Activated T-cell treated with anti-CD3 and anti-CD28 coated beads for 48 hours (primary cell): ENCODE data around the gene FXYD7.
A peak's percentile ranks its signal among the peaks of the same experiment; 100 is the strongest.
"Not testable (repeated sequence)": the region's sequence is repeated elsewhere in the genome, so short reads cannot be mapped to it uniquely, and the experiment has no call there.

Experiments used
- DNase-seq: peaks from one replicate; pipeline ENCODE4 v3.0.0-alpha.2; 2020; ENCODE audit warnings: low read depth

The FXYD7 gene

DNA sequence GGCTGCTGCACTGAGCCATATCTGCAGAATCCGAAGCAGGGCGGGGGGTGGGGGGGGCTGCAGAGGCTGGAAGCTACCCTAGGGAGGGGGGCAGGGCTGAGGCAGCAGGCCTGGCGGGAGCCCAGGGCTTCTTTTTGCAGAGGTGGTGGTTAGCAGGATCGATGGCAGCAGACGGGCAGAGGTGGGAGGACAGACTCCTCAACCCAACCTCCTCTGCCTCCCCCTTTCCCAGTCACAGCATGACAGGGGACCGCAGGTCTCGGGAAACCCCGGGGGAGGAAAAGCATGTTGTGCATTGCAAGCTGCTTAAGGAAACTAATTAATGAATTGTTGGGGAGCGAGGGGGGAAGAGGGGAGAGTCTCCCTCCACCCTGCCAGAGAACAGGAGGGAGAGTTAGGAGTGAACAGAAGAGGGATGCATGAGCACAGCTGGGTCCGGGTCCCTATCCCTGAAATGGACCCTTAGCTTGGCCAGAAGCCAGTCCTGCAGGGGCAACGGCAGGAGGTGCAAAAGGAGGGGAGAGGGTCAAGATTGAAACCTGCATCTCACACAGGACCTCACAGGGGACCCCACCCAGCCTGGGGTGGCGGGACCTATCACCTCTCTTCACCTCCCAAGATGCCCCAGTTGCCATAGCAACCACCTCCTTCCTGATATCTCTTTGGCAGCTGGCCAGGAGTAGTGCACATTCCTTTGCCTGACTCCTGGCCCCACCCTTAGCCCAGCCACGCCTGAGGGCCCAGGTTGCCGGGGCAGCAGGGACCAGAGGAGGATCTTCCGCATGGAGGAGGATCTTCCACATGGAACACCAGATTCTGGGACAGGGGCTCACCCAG is 1.8 kb downstream of the FXYD7 start:
- DNase-seq: no peak

DNA sequence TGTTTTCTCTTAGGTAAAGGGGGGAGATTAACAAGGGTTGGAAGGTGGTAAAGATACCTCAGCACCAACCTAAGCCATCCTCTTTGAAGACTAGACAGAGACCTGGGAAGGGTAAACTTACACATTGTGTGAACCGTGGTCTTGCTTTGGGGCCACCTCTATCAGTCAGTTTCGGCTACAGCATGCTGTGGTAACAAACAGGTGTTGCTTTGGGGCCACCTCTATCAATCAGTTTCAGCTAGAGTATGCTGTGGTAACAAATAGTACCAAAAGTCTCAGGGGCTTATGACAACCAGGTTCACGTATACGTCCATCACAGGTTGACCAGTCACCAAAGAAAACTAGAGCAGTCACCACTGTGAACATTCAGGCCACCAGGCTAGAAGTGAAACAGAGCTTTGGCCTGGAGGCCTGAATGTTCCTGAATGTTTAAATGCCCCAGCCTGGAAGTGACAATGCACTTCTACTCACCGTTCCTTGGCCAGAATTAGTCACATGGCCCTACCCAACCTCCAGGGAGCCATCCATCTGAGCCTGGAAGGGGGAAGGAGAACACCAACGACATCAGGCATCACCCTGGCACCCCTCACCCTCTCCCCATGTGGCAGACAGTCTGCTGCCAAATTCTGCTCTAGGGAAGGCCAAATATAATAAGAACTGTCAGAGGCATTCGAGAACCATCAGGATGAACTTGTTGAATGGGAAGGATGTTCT is 3.8 kb downstream of the FXYD7 start:
- DNase-seq: no peak

DNA sequence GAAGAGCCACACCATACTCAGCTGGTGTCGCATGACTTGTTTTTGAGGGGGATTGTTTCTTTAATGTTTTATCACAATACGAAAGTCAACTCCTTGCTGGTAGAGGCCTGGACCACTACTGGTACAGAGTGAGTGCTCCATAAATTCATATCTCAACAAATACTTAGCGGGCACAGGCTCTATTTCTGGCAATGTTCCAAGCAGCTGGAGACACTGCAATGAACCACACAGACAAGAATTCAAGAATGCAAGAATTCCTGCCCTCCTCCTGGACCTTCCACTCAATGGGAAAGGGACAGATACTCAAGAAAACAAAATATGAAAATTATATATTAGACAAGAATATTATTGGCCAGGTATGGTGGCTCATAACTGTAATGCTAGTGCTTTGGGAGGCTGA is 6.4 kb downstream of the FXYD7 start:
- no peak for DNase-seq

DNA sequence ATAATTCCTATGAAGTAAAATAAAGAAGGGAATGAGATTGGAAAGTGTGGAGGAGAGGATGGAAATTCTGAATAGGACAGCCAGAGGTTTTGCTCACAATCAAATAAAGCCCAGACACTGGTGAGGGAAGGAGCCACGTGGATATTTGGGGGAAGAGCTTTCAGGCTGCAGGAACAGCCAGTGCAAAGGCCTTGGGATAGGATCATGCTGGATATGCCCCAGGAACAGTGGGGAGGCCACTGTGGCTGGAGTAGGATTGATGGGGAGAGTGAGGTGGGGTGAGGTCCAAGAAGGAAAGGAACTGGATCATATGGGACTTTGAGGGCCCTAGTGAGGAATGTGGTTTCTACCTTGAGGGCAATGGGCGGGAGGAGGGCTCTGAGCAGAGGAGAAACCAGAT is 7.4 kb downstream of the FXYD7 start:
- no peak for DNase-seq

DNA sequence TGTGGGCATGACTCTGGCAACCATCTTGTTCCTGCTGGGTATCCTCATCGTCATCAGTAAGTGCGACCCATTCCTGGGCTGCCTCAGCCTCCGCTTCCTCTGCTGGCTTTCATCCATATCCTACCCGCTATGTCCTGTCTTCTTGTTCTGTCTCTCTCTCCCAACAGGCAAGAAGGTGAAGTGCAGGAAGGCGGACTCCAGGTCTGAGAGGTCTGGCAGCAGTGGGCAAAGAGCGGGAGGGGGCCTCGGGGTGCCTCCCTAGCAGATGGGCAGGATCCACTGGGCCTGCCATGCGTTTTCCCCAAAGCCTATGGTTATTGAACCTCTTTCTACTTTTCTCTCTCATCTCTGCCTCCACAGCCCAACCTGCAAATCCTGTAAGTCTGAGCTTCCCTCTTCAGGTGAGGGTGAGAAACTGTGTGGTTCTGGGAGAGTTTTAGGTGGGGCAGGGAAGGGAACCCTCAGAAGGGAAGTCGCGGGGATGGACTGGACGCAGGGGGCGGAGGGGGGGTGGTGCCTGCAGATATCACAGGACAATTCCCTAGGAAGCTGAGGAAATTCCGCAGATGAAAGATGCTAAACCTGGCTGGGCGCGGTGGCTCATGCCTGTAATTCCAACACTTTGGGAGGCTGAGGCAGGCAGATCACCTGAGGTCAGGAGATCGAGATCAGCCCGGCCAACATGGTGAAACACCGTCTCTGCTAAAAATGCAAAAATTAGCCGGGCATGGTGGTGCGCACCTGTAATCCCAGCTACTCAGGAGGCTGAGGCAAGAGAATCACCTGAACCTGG is 8.4 kb downstream of the FXYD7 start:
- DNase-seq: no peak

DNA sequence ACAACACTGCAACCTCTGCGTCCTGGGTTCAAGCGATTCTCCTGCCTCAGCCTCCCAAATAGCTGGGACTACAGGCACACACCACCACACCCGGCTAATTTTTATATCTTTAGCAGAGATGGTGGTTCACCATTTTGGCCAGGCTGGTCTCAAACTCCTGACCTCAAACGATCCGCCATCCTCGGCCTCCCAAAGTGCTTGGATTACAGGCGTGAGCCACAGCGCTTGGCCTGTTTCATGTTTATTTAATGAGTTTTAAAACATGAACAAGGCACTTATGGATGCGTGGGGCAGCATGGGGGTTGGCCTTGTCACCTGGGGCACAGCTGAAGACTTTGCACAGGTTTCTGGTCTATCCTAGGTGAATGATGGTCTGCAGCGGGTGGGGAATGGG is 10.1 kb downstream of the FXYD7 start:
- not testable (repeated sequence) for DNase-seq

DNA sequence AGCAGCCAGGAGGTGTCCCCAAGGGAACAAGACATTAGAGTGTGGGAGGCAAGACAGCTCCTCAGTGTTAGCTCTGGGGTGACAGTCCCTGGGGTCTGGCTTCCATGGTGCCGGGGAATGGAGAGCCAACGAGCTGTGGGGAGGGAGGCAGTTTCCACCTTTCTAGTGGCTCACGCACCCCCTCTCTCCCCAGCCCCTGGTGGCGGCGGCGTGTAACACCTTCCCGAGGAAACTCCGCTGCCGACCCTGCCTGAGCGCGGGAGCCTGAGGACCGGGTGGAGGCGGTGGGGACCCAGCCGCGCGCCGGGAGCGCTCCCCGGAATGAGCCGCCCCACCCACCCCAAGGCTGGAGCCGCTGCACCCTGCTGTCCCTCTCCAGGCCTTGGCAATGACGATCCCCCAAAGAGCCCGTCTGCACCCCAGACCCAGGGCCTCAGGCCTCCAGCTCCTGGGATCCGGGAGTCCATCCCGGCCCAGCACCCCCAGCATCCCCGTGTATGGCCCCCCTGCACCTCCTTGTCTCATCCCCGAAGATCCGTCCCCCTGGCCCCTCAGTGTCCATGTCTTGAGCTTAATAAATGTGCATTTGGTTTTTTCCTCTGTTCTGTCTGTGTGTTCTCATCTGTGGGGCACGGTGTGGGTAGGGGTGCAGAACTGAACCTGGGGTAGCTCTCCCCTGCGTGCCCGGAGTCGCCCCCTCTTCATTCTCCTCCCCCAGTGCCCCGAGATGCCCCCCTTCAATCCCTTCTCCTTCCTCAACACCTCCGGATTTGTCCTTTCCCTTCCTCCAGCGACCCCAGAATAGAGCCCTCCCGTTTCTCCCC is 10.9 kb downstream of the FXYD7 start:
- peak; percentile 77 for DNase-seq

DNA sequence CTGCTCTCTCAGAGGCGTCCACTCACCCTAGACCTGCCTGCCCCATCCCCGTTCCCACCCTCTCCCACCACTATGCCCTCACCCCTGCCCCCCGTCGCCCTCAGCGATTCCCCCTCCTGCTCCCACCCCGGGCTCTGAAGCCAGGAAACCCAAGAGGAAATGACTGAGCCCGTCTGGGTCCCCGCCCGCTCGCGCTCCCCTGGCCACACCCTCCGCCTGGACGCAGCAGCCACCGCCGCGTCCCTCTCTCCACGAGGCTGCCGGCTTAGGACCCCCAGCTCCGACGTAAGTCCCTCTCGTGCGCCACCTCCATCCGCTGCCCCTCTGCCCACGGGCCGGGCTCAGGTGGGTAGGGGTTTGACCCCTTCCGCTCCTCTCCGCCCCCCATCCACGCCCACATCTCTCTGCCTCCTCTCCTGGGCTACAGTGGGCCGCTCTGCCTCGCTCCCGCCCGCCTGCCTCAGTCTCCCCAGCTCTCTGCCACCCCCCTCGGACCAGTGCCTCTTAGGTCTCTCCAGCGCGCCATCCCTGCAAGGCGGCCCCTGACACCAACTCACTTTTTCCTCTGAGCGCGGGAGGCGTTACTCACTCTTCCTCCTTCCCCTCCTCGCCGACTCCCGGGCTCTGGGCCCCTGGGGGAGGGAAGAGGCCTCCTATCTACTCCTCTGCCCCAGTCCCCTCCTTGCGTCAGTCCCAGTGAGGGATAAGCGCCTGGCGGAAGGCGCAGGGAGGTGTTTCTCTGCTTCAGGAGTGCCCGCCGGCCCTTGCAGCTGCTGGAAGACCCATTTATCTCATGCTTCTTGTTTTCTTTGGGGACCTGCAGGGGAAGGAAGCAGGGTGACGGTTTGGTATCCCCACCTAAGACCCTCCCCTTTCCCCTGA is 11.7 kb downstream of the FXYD7 start, which contains the start of gene FXYD5:
TSS of gene FXYD5 (plus strand) at position 211 of the 882 bp plus-strand sequence. CDS start 816 bp downstream, outside the sequence.
- peak; percentile 81 for DNase-seq

DNA sequence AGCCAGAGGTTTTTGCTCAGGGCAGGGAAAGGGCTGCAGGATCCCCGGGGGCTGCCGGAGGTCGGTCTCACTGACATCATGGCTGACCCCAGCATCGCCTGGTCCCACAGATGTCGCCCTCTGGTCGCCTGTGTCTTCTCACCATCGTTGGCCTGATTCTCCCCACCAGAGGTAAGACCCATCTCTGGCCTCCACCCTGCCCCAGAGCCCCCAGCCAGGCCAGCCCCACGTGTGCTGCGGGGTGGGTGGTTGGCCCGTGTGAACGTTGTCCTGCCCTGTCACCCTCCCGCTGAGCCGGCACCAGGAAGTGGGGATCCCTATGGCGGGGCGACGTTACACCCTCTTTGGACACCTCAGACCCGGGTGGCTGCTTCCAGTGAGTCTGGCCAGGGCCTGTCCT is 12.4 kb downstream of the FXYD7 start:
- DNase-seq: peak; percentile 39

DNA sequence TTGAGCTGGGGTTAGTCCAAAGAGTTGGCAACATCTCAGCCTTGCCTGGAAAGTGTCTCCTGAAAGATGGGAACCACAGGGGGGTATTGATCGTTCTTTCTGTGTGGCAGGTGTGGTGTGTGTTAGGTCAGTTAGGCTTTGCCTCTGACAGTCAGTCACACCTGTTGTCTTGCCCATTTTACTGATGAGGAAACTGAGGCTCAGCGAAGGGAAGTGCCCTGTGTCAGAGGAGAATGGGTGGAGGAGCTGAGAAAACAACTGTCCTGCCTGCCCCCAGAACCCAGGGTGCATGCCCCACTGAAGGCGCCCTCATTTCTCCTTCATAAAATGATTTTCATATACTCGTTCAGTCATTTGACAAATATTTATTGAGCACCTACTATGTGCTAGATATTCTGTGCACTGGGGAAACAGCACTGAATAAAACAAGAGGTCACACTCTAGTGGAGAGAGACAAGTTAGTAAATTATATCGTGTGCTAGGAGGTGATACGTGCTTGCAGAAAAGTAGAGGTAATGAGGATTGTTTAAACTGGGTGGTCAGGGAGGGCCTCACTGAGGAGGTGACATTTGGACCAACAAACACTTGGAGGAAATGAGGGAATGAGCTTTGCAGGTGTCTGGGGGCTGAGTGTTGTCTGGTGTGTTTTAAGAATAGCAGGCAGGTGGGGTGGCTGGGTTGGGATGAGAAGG is 13.1 kb downstream of the FXYD7 start:
- DNase-seq: no peak

DNA sequence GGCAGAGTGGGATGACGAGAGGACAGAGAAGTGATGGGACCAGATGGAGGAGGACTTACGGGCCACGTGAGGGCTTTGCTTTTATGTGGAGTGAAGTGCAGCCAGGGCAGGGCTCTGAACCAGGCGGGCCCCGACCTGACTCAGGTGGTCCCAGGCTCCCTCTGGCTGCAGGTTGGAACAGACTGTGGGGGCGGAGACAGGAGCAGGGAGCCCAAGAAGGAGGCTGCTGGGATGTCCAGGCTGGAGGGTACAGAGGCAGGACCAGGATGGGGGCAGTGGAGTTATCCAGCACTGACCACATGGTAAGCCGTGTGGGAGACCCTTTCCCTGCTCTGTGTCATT is 13.6 kb downstream of the FXYD7 start:
- no peak for DNase-seq

DNA sequence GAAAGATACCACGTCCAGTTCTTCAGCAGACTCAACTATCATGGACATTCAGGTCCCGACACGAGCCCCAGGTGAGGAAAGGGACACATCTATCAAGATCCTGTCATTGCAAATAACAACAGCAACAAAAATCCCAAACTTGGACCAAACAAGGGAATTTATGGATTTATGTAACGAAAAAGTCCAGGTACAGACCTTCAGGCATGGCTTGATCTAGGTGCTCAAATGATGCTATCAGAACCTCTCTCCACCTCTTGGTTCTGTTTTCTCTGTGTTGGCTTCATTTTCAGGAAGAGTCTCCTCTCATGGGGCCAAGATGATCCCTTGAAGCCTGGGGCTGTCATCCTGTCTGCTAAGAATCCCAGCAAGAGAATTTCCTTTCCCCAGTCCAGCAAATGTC is 14.4 kb downstream of the FXYD7 start:
- DNase-seq: no peak

DNA sequence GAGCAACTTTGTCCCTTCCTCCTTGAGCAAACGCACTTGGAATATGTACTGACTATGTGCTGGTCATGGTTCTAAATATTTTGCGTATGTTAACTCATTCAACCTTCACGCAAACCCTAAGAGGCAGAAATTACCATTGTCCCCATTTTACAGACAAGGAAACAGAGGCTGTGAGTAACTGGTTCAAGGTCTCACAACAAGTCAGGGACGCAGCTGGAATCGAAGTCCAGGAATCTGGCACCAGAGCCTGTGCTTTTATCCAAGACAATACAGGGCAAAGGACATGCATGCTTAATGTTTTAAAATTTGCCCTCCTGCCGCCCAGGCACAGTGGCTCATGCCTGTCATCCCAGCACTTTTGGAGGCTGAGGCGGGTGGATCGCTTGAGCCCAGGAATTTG is 16.6 kb downstream of the FXYD7 start:
- DNase-seq: no peak

DNA sequence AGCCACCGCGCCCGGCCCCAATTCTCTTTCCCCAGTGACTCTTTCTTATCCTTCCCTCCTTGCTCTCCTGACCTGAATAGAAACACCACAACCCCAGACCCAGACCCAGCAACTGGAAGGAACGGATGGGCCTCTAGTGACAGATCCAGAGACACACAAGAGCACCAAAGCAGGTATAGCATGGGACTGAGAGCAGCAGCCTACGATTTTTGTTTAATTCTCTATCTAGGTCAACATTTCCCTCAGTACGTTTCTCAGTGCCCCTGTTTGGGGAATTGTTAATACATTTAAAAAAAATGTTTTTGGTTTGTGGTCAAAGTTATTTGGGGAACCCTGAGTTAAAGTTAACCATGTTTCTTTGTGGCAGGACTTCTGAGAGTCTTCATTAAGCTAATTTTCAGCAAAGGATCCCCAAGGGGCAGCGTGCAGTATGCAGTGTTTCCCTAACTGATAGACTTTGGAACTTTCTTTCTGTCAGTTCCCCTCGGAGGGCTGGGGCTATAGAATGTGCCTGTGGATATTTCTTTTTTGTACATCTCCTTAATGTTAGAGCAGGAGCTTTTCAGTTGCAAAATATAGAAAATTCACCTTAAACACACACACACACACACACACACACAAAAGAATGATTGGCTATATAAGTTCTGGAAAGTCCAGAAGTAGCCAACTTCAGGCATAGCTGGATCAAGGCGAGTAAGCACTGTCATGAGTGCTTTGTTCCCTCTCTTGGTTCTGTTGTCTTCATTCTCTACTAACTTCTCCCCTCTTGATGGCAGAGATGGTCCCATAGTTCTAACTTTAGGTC is 17.8 kb downstream of the FXYD7 start:
- no peak for DNase-seq

DNA sequence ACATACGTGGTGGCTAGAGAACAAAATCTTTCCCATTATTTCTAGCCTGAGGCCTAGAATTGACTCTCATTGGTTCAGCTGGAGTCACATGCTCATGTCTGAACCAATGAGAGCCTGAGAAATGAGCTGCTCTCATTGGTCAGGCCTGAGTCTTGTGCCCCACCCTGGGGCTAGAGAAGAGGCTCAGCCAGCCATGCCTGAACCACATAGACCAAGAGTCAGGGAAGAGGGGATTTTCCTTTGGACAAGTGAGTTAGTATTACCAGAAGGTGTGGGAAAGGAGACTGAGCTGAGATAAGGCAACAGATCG is 18.3 kb downstream of the FXYD7 start:
- DNase-seq: no peak

DNA sequence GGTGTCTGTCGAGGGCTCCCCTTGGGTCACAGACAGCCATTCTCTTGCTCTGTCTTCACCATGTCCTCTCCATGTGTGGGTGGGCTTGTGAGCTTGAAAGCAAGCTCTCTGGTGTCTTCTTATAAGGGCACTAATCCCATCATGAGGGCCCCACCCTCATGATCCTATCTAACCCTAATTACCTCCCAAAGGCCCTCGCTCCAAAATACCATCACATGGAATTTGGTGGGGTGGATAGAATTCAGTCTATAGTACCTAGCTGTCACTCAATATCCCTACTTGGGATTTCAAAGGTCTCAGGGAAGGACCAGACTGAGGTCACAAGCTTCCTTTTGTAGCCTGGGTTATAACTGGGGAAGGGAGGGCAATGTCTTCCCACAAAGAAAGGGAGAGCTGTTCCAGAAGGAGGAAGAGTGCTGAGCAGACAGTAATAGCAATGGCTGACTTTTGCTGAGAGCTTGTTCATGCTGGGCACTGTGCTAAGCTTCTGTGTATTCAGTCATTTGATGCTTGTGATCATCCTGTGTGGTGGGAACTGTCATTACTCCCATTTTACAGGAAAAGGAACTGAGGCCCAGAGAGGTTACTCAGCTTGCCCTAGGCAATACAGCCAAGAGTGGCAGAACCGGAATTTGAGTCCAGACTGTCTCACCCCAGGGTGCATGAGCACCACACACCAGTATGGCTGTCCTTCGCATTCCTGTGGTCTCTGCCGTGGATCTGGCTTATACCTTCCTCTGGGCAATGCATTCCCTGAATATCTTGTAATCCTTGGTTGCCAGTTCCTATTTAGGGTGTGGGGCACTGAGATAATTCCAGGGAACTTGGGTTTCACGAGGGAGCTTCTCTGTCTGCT is 19.6 kb downstream of the FXYD7 start:
- DNase-seq: no peak

DNA sequence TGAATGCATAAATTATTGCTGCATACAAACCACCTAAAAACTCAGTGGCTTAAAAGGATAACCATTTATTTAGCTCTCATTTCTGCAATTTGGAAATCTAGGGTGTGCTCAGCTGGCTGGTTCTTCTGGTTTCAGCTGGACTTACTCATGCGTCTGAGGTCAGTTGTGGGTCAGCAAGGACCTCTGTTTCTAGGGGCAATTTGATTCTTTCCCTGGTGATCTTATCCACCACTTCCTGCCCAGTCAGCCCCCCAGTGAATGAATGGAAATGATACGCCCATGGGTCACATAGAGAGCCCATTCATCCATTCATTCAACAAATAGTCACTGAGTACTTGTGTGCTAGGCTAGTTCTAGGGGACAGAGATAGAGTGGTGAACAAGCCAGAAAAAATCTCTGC is 21.4 kb downstream of the FXYD7 start:
- no peak for DNase-seq

DNA sequence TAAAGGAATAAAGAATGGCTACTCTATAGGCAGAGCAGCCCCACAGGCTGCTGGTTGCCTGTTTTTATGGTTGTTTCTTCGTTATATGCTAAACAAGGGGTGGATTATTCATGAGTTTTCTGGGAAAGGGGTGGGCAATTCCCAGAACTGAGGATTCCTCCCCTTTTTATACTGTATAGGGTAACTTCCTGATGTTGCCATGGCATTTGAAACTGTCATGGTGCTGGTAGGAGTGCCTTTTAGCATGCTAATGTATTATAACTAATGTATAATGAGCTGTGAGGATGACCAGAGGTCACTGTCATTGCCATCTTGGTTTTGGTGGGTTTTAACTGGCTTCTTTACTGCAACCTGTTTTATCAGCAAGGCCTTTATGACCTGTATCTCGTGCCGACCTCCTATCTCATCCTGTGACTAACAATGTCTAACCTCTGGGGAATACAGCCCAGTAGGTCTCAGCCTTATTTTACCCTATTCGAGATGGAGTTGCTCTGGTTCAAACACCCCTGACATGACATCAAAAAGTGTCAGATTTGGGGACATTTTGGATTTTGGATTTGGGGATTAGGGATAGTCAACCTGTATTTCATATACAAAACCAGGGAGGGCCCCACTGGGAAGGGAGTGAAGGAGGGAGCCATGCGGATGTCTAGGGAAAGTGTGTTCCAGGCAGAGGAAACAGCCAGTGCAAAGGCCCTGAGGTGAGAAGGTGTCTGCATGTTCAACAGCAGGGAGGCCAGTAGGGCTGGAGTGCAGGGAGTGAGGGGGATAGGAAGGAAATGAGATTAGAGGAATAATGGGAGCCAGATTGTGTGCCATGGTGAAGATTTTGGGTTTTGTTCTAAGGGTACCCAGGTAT is 22.4 kb downstream of the FXYD7 start:
- DNase-seq: no peak
